Measurements from ENCODE around the gene TAL1.

- TF ChIP-seq CTCF (IDR thresholded peaks at IDR 0.05) (no peak), POLR2A (IDR thresholded peaks at IDR 0.05) (no peak)
Measured at GRCh38 chr1:47219001-47219400, 13.0 kb downstream of the TAL1 start.
